Thymus (tissue), 11 donors: Measurements from ENCODE around the gene TEX2. TPM values are rescaled to one million over a fixed set of nuclear protein-coding genes. Genes with fewer than 3 reads are reported as not detected.

Experiments
- DNase-seq, 9 donors: peaks; one replicate each; pipeline ENCODE4 v3.0.0-alpha.2; 2013; ENCODE audit warnings: low spot score in 9 of 9, low read depth in 6 of 9, missing footprints in 1 of 9
- H3K27ac ChIP-seq, 2 donors: one replicate each; pipeline ENCODE4 v1.5.1; 2013; ENCODE audit warnings: control low read depth in 1 of 2, low read depth in 1 of 2, low read length in 1 of 2, mild to moderate bottlenecking in 1 of 2, moderate library complexity in 1 of 2
- H3K27me3 ChIP-seq, 2 donors: one replicate each; pipeline ENCODE4 v1.5.1; 2013; ENCODE audit warnings: low read length in 1 of 2; ENCODE audit not compliant: control insufficient read depth in 2 of 2, insufficient read depth in 1 of 2
- H3K36me3 ChIP-seq, 2 donors: one replicate each; pipeline ENCODE4 v1.5.1; 2013; ENCODE audit warnings: low read length in 1 of 2, mild to moderate bottlenecking in 1 of 2, moderate library complexity in 1 of 2; ENCODE audit not compliant: control insufficient read depth in 2 of 2, insufficient read depth in 2 of 2
- H3K4me1 ChIP-seq, 2 donors: one replicate each; pipeline ENCODE4 v1.5.1; 2013; ENCODE audit warnings: low read length in 2 of 2; ENCODE audit not compliant: control insufficient read depth in 2 of 2, insufficient read depth in 2 of 2
- H3K4me3 ChIP-seq, 2 donors: one replicate each; pipeline ENCODE4 v1.5.1; 2013; ENCODE audit warnings: low read length in 2 of 2, control low read depth in 1 of 2, mild to moderate bottlenecking in 1 of 2
- H3K9me3 ChIP-seq, 2 donors: one replicate each; pipeline ENCODE4 v1.5.1; 2013; ENCODE audit warnings: low read length in 1 of 2, mild to moderate bottlenecking in 1 of 2; ENCODE audit not compliant: control insufficient read depth in 2 of 2, insufficient read depth in 1 of 2
- WGBS: extraction: QIAGEN DNeasy Blood & Tissue Kit; methylation state at CpG from one replicate; pipeline ENCODE4 v1.1.7; 2013; 5-methylcytosine and 5-hydroxymethylcytosine counted together
- polyA plus RNA-seq: library from polyadenylated mRNA; stranded (reverse); fragments of 200-250 nt; gene quantifications from one replicate; pipeline ENCODE4 v1.2.3, GENCODE V29; 2013
- total RNA-seq: library from RNA; stranded (reverse); fragments of 120-200 nt; gene quantifications from one replicate; pipeline ENCODE4 v1.2.4, GENCODE V29; 2013
- donor health status: healthy.

Gene TEX2
- total and polyA plus RNA-seq, 2 donors, result 8.0 to 8.7 TPM

DNA sequence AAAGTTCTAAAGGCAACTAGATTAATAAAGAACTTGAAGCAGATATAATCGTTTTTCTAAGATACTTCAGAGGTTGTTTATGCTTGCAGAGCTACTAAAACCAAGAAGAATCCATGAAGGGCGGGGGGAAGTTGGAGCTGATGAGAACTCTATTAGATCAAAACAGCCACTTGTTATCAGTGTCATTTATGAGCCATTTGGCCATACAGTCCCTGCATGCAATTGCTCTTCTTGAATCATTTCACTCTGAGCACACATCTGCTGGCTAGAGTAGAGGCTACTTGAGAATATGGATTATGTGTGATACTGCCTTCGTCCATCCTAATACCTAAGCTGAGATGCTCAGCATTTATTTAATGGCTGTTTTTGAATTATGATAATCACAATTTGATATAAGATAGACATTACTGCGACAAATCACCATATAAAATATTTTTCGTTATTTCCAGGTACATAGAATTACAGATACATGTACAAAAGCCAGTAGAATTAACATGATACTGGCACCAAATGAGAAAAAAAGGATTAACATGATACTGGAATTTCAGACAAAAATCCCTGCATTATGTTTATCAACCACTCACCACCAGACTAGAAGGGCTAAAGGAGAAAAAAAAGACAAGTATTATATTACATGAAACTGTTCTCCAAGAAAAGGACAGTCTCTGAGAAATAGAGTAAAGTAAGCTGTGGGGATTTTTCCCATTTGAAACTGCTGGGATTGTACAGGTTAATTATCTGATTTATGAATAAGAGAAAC lies 64.5 kb downstream of the TEX2 start:
- no peak overlapping the region for H3K27ac ChIP-seq
- 96% methylated on average over 5 of the region's 5 CpGs for WGBS
- no peaks in the 10 kb centered on the region for H3K36me3 ChIP-seq
- no peaks in the 10 kb centered on the region for H3K27me3 ChIP-seq
- no peak overlapping the region for H3K4me3 ChIP-seq
- DNase-seq, result no peak
- H3K4me1 ChIP-seq, result peaks cover 16% of the 10 kb centered on the region in 2 donors
- no peaks in the 10 kb centered on the region for H3K9me3 ChIP-seq

DNA sequence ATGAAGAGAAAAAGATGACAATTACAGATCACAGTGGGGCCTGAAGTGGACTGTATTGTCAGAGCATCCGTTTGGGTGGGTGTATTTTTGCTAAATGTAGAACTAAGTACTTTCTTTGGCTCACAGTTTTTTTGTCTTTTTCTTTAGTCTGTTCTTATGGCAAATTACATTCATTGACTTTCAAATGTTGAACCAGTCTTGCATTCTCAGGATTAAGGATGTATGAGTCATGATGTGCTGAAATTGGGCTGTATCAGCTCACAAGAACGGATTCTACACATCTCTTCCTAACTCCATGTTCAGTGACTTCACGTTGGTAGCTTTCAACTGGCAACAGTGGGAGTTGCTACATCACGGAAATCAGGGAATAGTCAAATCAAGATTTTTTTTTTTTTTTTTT lies 66.5 kb downstream of the TEX2 start:
- WGBS, result 98% methylated on average over 4 of the region's 4 CpGs
- Histone ChIP-seq H3K27ac (no peak overlapping the region), H3K4me3 (no peak overlapping the region), H3K27me3 (no peaks in the 10 kb centered on the region), H3K9me3 (no peaks in the 10 kb centered on the region), H3K4me1 (peaks cover 11 to 12% of the 10 kb centered on the region in 2 donors), H3K36me3 (peaks cover 4 to 10% of the 10 kb centered on the region in 2 donors)
- DNase-seq, result no peak

DNA sequence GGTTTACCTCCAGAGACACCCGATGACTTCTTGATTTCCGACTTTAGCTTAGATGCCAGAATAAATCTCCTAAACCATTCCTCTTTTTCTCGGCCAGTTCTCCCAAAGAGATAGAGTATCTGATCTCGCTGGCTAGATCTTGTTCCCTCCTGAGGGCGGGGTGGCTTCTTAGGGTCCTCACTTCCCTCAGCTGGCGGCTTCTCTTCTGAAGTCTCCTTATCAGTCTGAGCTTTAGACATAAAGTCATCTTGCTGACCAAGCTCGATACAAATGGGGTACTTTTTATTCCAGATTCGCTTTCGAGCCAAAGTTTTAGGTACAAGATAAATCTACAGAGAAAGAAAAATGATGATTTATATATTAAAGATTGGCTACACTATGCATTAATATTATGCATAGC lies 69.5 kb downstream of the TEX2 start:
- H3K4me3 ChIP-seq, result no peak overlapping the region
- H3K9me3 ChIP-seq, result no peaks in the 10 kb centered on the region
- H3K36me3 ChIP-seq, result peaks cover 10 to 11% of the 10 kb centered on the region in 2 donors
- H3K4me1 ChIP-seq, result no peaks in the 10 kb centered on the region
- no peak for DNase-seq
- H3K27me3 ChIP-seq, result no peaks in the 10 kb centered on the region
- 98% methylated on average over 9 of the region's 9 CpGs for WGBS
- no peak overlapping the region for H3K27ac ChIP-seq

DNA sequence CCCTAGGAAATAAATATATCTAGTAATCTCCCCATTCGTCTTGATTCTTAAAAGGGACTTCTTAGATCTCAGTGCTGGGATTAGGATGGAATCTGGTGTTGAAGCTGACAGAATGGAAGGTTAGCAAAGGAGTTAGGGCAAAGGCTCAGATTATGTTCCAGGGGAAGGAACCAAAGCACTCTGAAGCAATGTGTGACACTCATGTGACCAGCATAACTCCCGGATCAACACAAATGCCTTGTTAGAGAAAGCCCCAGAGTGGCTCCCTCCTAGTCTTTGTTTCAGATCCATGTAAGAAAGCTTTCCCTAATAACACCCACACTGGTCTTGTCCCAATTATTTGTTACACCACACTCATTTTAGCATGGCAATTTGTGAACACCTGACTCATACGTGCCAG lies 70.5 kb downstream of the TEX2 start:
- Histone ChIP-seq H3K27ac (no peak overlapping the region), H3K4me3 (no peak overlapping the region), H3K36me3 (peaks cover 11 to 16% of the 10 kb centered on the region in 2 donors), H3K9me3 (no peaks in the 10 kb centered on the region), H3K4me1 (no peaks in the 10 kb centered on the region), H3K27me3 (no peaks in the 10 kb centered on the region)
- no peak for DNase-seq
- WGBS, result 67% methylated on average over 3 of the region's 3 CpGs

DNA sequence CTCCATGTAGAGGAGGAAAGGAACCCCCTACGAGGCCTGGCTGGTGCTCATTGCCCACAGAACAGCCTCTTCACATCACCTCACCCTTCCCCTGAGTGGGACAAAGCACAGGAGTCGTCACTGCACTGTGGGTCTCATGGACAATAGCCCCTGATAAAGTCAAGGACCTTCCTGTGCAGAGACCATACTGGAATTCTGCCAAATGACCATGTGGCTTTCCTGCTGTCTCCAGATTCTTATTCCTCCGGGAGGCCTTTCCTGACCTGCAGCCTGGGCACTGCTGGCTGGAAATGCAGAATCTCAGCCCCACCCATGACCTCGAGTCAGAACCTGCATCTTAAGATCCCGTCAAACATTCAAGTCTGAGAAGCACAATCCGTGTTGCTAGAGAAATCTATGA lies 72.6 kb downstream of the TEX2 start:
- Histone ChIP-seq H3K4me3 (no peak overlapping the region), H3K4me1 (no peaks in the 10 kb centered on the region), H3K27ac (no peak overlapping the region), H3K27me3 (no peaks in the 10 kb centered on the region), H3K9me3 (no peaks in the 10 kb centered on the region), H3K36me3 (peaks cover 18 to 19% of the 10 kb centered on the region in 2 donors)
- WGBS, result 92% methylated on average over 6 of the region's 6 CpGs
- DNase-seq, result no peak

DNA sequence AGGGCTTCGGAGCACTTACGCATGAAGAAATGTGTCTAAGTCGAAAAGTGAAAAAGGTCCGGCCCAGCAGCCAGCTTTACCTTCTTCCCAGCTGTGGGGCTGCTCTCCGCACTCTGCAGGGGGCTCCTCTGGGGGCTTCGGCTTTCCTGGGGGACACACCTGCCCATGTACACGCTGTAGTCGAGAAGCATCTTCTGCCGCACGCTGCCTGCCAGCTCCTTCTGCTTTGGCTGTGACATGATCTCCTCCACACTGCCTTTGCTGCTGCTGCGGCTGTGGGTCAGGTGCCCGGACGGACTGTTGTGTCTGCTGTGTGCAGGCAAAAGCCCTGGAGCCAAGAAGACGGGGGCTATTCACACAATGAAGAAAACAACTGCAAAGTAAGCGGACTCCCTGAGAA lies 75.0 kb downstream of the TEX2 start:
- Histone ChIP-seq H3K27ac (no peak overlapping the region), H3K4me3 (no peak overlapping the region), H3K4me1 (no peaks in the 10 kb centered on the region), H3K36me3 (peaks cover 18 to 23% of the 10 kb centered on the region in 2 donors), H3K9me3 (no peaks in the 10 kb centered on the region), H3K27me3 (no peaks in the 10 kb centered on the region)
- WGBS, result 98% methylated on average over 15 of the region's 15 CpGs
- no peak for DNase-seq

DNA sequence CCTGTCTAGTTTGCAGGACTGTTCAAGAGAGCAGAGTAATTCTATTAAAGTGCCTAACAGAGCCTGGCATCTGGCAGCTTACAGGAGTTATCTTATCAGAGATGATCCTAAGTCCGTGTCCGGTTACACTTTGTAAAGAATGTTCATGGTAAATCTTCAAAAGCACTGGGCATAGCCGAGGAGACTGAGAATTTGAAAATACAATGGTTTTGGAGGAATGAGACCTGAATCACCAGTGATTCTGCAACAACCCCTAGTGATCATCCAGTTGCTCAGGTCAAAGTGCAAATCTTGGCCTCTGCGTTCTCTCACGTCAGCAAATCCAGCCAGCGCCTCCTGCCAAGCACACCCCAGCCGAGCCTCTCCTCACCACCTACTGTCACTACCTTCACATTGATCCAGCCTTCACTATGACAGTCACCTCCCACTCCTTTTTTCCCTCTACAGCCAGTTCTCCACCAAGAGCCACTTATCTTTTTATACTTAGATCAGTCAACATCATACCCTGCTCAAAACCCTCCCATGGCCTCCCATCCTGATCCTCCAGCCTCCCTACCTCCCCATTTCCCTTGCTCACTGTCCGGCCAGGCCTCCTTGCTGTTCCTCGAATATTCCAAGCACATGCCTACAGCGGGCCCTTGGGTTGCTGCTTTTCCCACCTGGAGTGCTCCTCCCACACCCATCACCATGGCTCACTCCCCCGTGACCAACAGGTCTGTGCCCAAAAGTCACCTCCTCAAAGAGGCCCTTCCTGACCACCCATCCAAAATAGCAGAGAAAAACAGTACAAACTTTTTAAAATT lies 75.8 kb downstream of the TEX2 start:
- Histone ChIP-seq H3K36me3 (peaks cover 15% of the 10 kb centered on the region in 2 donors), H3K4me3 (no peak overlapping the region), H3K9me3 (no peaks in the 10 kb centered on the region), H3K27me3 (no peaks in the 10 kb centered on the region), H3K27ac (no peak overlapping the region), H3K4me1 (no peaks in the 10 kb centered on the region)
- 97% methylated on average over 11 of the region's 11 CpGs for WGBS
- no peak for DNase-seq

DNA sequence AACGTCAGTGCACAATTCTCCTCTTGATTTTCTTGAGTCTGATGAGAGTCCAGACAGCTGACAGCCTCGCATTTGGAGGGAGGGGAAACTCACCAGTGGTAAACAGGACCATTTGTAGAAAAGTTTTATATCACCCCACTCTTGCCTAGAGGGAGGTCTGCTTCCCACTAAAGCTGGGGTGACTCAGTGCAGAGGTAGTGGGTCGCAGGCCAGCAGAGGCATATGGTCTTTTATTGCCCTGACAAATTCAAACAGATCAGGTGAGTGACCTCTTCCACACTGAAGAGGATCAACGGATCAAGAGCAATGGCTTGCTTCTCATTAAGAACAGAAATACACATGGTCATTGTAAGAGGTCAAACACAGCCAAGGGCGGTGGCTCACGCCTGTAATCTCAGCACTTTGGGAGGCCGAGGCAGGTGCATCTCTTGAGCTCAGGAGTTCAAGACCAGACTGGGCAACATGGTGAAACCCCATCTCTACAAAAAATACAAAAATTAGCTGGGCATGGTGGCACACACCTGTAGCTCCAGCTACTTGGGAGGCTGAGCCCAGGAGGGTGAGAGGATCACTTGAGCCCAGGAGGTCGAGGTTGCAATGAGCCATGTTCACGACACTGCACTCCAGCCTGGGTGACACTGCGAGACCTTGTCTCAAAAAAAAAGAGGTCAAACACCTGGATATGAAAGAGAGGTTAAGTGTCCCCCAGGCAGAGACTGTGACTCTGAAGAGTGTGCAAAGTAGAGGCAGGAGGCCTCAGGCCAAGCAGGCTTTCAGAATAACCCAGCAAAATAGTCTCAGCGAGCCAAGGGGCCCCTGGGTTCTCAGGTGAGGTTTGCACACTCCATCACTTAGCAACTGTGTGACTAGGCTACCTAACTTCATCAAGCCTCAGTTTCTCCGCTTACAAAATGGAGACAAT lies 76.6 kb downstream of the TEX2 start:
- H3K4me1 ChIP-seq, result no peaks in the 10 kb centered on the region
- no peaks in the 10 kb centered on the region for H3K27me3 ChIP-seq
- no peak overlapping the region for H3K4me3 ChIP-seq
- H3K9me3 ChIP-seq, result no peaks in the 10 kb centered on the region
- 98% methylated on average over 12 of the region's 12 CpGs for WGBS
- peaks cover 15% of the 10 kb centered on the region in 2 donors for H3K36me3 ChIP-seq
- H3K27ac ChIP-seq, result no peak overlapping the region
- no peak for DNase-seq
